Measurements from ENCODE around the gene ID3. TPM values are rescaled to one million over a fixed set of nuclear protein-coding genes. Genes with fewer than 3 reads are reported as not detected.

ID3 gene
- total and polyA plus RNA-seq, 2 experiments from 2014 or later: 376 to 680 TPM

- WGBS, 2 experiments (ENCODE audit: low coverage in 1 of 2, low lambda C conversion rate in 2 of 2, missing lambda C conversion rate in 2 of 2): 77 to 85% methylated on average over 3 of the region's 3 CpGs
- H3K9me3 ChIP-seq (ENCODE audit: low read depth): no peaks in the 10 kb centered on the region
Observed at GRCh38 chr1:23524163-23524562, 35.1 kb downstream of the ID3 start.

GRCh38 chr1:23522244-23522982, 36.9 kb downstream of the ID3 start:
- Histone ChIP-seq H3K9me3 (ENCODE audit: low read depth) (no peaks in the 10 kb centered on the region), H3K9ac (no peak overlapping the region), H2AFZ (no peak overlapping the region), H3K79me2 (ENCODE audit: insufficient read depth) (no peaks in the 10 kb centered on the region), H4K20me1 (ENCODE audit: insufficient read depth) (no peaks in the 10 kb centered on the region), H3K4me1 (ENCODE audit: insufficient read depth) (no peaks in the 10 kb centered on the region), H3F3A (ENCODE audit: insufficient read depth) (no peaks in the 10 kb centered on the region), H3K4me2 (ENCODE audit: unreplicated experiment) (no peak overlapping the region), H3K27me3 (replicated peaks; ENCODE audit: insufficient read depth) (no peaks in the 10 kb centered on the region), H3K9me2 (ENCODE audit: insufficient read depth) (no peaks in the 10 kb centered on the region), H3K36me3 (ENCODE audit: low read depth) (no peaks in the 10 kb centered on the region), H3K4me3 (no peak overlapping the region), H3K27ac (no peak overlapping the region)
- in situ Hi-C loops (cut with MboI): no loop called here
- no peak for TF ChIP-seq EZH2 (IDR thresholded peaks at IDR 0.05; ENCODE audit: insufficient read depth, poor library complexity, severe bottlenecking)
- TF ChIP-seq EZH2phosphoT487 (IDR thresholded peaks at IDR 0.05; ENCODE audit: insufficient read depth, low read depth): no peak
- no peak for DNase-seq
- WGBS, 2 experiments (ENCODE audit: low coverage in 1 of 2, low lambda C conversion rate in 2 of 2, missing lambda C conversion rate in 2 of 2): 96 to 97% methylated on average over 7 of the region's 7 CpGs

More at GRCh38 chr1:23524163-23524562, 35.1 kb downstream of the ID3 start:
- TF ChIP-seq EZH2 (IDR thresholded peaks at IDR 0.05; ENCODE audit: insufficient read depth, poor library complexity, severe bottlenecking) (no peak), EZH2phosphoT487 (IDR thresholded peaks at IDR 0.05; ENCODE audit: insufficient read depth, low read depth) (no peak)
- H4K20me1 ChIP-seq (ENCODE audit: insufficient read depth): no peaks in the 10 kb centered on the region
- H3K4me2 ChIP-seq (ENCODE audit: unreplicated experiment): no peak overlapping the region
- H3F3A ChIP-seq (ENCODE audit: insufficient read depth): peaks cover 8% of the 10 kb centered on the region
- no peak for DNase-seq
- H3K27me3 ChIP-seq (replicated peaks; ENCODE audit: insufficient read depth): no peaks in the 10 kb centered on the region
- no peak overlapping the region for H3K4me3 ChIP-seq
- no peaks in the 10 kb centered on the region for H3K36me3 ChIP-seq (ENCODE audit: low read depth)
- H2AFZ ChIP-seq: no peak overlapping the region
- in situ Hi-C loops (cut with MboI): no loop called here
- no peak overlapping the region for H3K27ac ChIP-seq
- H3K9me2 ChIP-seq (ENCODE audit: insufficient read depth): no peaks in the 10 kb centered on the region
- 0 out of 2 replicates have a peak, but pooled peaks cover 3% of the 10 kb centered on the region for H3K4me1 ChIP-seq (ENCODE audit: insufficient read depth)
- H3K9ac ChIP-seq: no peak overlapping the region
- H3K79me2 ChIP-seq (ENCODE audit: insufficient read depth): no peaks in the 10 kb centered on the region

- in situ Hi-C loops (cut with MboI): no loop called here
- no peaks in the 10 kb centered on the region for H3K4me1 ChIP-seq (ENCODE audit: insufficient read depth)
- no peaks in the 10 kb centered on the region for H3K36me3 ChIP-seq (ENCODE audit: low read depth)
- H3K27me3 ChIP-seq (replicated peaks; ENCODE audit: insufficient read depth): no peaks in the 10 kb centered on the region
- no peaks in the 10 kb centered on the region for H3K9me3 ChIP-seq (ENCODE audit: low read depth)
- H3K27ac ChIP-seq: no peak overlapping the region
- no peak overlapping the region for H3K4me2 ChIP-seq (ENCODE audit: unreplicated experiment)
- H3K79me2 ChIP-seq (ENCODE audit: insufficient read depth): no peaks in the 10 kb centered on the region
- H3K4me3 ChIP-seq: no peak overlapping the region
- H4K20me1 ChIP-seq (ENCODE audit: insufficient read depth): no peaks in the 10 kb centered on the region
- no peaks in the 10 kb centered on the region for H3F3A ChIP-seq (ENCODE audit: insufficient read depth)
- no peak overlapping the region for H3K9ac ChIP-seq
- no peak for DNase-seq
- TF ChIP-seq EZH2 (IDR thresholded peaks at IDR 0.05; ENCODE audit: insufficient read depth, poor library complexity, severe bottlenecking) (no peak), EZH2phosphoT487 (IDR thresholded peaks at IDR 0.05; ENCODE audit: insufficient read depth, low read depth) (no peak)
- 94 to 95% methylated on average over 15 to 16 of the region's 16 CpGs for WGBS, 2 experiments (ENCODE audit: low coverage in 1 of 2, low lambda C conversion rate in 2 of 2, missing lambda C conversion rate in 2 of 2)
- H2AFZ ChIP-seq: no peak overlapping the region
- no peaks in the 10 kb centered on the region for H3K9me2 ChIP-seq (ENCODE audit: insufficient read depth)
Observed at GRCh38 chr1:23521588-23521987, 37.7 kb downstream of the ID3 start.

GRCh38 chr1:23517581-23517980, 41.7 kb downstream of the ID3 start:
- H3K79me2 ChIP-seq (ENCODE audit: insufficient read depth): no peaks in the 10 kb centered on the region
- no peaks in the 10 kb centered on the region for H3K4me1 ChIP-seq (ENCODE audit: insufficient read depth)
- H3K27ac ChIP-seq: no peak overlapping the region
- H3K9me2 ChIP-seq (ENCODE audit: insufficient read depth): no peaks in the 10 kb centered on the region
- no peaks in the 10 kb centered on the region for H3F3A ChIP-seq (ENCODE audit: insufficient read depth)
- TF ChIP-seq EZH2 (IDR thresholded peaks at IDR 0.05; ENCODE audit: insufficient read depth, poor library complexity, severe bottlenecking): no peak
- TF ChIP-seq EZH2phosphoT487 (IDR thresholded peaks at IDR 0.05; ENCODE audit: insufficient read depth, low read depth): no peak
- WGBS, 2 experiments (ENCODE audit: low coverage in 1 of 2, low lambda C conversion rate in 2 of 2, missing lambda C conversion rate in 2 of 2): 80 to 83% methylated on average over 9 of the region's 9 CpGs
- no peak overlapping the region for H2AFZ ChIP-seq
- no peaks in the 10 kb centered on the region for H4K20me1 ChIP-seq (ENCODE audit: insufficient read depth)
- DNase-seq: no peak
- H3K36me3 ChIP-seq (ENCODE audit: low read depth): no peaks in the 10 kb centered on the region
- in situ Hi-C loops (cut with MboI): no loop called here
- H3K9me3 ChIP-seq (ENCODE audit: low read depth): no peaks in the 10 kb centered on the region
- H3K4me2 ChIP-seq (ENCODE audit: unreplicated experiment): no peak overlapping the region
- no peak overlapping the region for H3K9ac ChIP-seq
- no peaks in the 10 kb centered on the region for H3K27me3 ChIP-seq (replicated peaks; ENCODE audit: insufficient read depth)
- H3K4me3 ChIP-seq: no peak overlapping the region
